ES-I3 (cell line): ENCODE results near the gene KCNMB2.
"Not testable (repeated sequence)": the region's sequence is repeated elsewhere in the genome, so short reads cannot be mapped to it uniquely, and the experiment has no call there.

ENCODE experiments used
- H3K36me3 ChIP-seq: 2 replicates; pipeline ENCODE4 v1.6.1; 2013; ENCODE audit warnings: mild to moderate bottlenecking, low read length, control low read depth, moderate library complexity; ENCODE audit not compliant: insufficient read depth
- H3K4me1 ChIP-seq: 2 replicates; pipeline ENCODE4 v1.6.1; 2013; ENCODE audit warnings: mild to moderate bottlenecking, control low read depth, low read length; ENCODE audit not compliant: insufficient read depth
- H3K9ac ChIP-seq: 2 replicates; pipeline ENCODE4 v1.6.1; 2013; ENCODE audit warnings: low read depth, mild to moderate bottlenecking, low read length, moderate library complexity
- H3K9me3 ChIP-seq: 2 replicates; pipeline ENCODE4 v1.6.1; 2013; ENCODE audit warnings: mild to moderate bottlenecking, low read length, moderate library complexity; ENCODE audit not compliant: control insufficient read depth, insufficient read depth

KCNMB2 gene

GRCh38 chr3:178532476-178532875, 3.8 kb upstream of the KCNMB2 start:
- Histone ChIP-seq H3K36me3 (no peaks in the 10 kb centered on the region), H3K4me1 (peaks cover 13% of the 10 kb centered on the region), H3K9ac (no peak overlapping the region), H3K9me3 (0 out of 2 replicates have a peak, but pooled peaks cover 2% of the 10 kb centered on the region)

- H3K9me3 ChIP-seq: no peaks in the 10 kb centered on the region
- H3K4me1 ChIP-seq: peaks cover 16% of the 10 kb centered on the region
- H3K36me3 ChIP-seq: no peaks in the 10 kb centered on the region
- peak overlapping the region; percentile 60 for H3K9ac ChIP-seq
These were observed 978 bp downstream of the KCNMB2 start for GRCh38 chr3:178537122-178537705.

GRCh38 chr3:178538056-178538455, 1.8 kb downstream of the KCNMB2 start:
- H3K9me3 ChIP-seq: no peaks in the 10 kb centered on the region
- no peaks in the 10 kb centered on the region for H3K36me3 ChIP-seq
- no peak overlapping the region for H3K9ac ChIP-seq
- H3K4me1 ChIP-seq: peaks cover 16% of the 10 kb centered on the region

- no peaks in the 10 kb centered on the region for H3K9me3 ChIP-seq
- H3K9ac ChIP-seq: no peak overlapping the region
- no peaks in the 10 kb centered on the region for H3K36me3 ChIP-seq
- peaks cover 12% of the 10 kb centered on the region; the same call in 1 of the 2 replicates for H3K4me1 ChIP-seq
These were observed 3.9 kb downstream of the KCNMB2 start for GRCh38 chr3:178540184-178540583.

GRCh38 chr3:178545337-178545736, 9.1 kb downstream of the KCNMB2 start:
- no peaks in the 10 kb centered on the region for H3K36me3 ChIP-seq
- H3K9ac ChIP-seq: no peak overlapping the region
- peaks cover 5% of the 10 kb centered on the region; the same call in 1 of the 2 replicates for H3K4me1 ChIP-seq
- no peaks in the 10 kb centered on the region for H3K9me3 ChIP-seq

- Histone ChIP-seq H3K36me3 (no peaks in the 10 kb centered on the region), H3K9ac (no peak overlapping the region), H3K9me3 (no peaks in the 10 kb centered on the region), H3K4me1 (peaks cover 3% of the 10 kb centered on the region; the same call in 1 of the 2 replicates)
These were observed 9.8 kb downstream of the KCNMB2 start for GRCh38 chr3:178546079-178546478.

GRCh38 chr3:178549426-178549825, 13.2 kb downstream of the KCNMB2 start:
- not testable (repeated sequence) for H3K4me1 ChIP-seq, H3K9ac ChIP-seq, H3K36me3 ChIP-seq, H3K9me3 ChIP-seq

GRCh38 chr3:178551916-178552321, 15.7 kb downstream of the KCNMB2 start:
- no peaks in the 10 kb centered on the region; the same call in 1 of the 2 replicates for H3K36me3 ChIP-seq
- H3K9ac ChIP-seq: no peak overlapping the region
- H3K4me1 ChIP-seq: peaks cover 6% of the 10 kb centered on the region; the same call in 1 of the 2 replicates
- no peaks in the 10 kb centered on the region for H3K9me3 ChIP-seq

GRCh38 chr3:178558637-178559036, 22.4 kb downstream of the KCNMB2 start:
- Histone ChIP-seq H3K9me3 (no peaks in the 10 kb centered on the region), H3K36me3 (no peaks in the 10 kb centered on the region; the same call in 1 of the 2 replicates), H3K9ac (no peak overlapping the region), H3K4me1 (peaks cover 4% of the 10 kb centered on the region; the same call in 1 of the 2 replicates)

GRCh38 chr3:178560759-178561158, 24.5 kb downstream of the KCNMB2 start:
- H3K9ac ChIP-seq: no peak overlapping the region
- H3K36me3 ChIP-seq: no peaks in the 10 kb centered on the region; the same call in 1 of the 2 replicates
- no peaks in the 10 kb centered on the region for H3K4me1 ChIP-seq
- H3K9me3 ChIP-seq: no peaks in the 10 kb centered on the region

GRCh38 chr3:178561239-178561638, 25.0 kb downstream of the KCNMB2 start:
- H3K9ac ChIP-seq: no peak overlapping the region
- H3K36me3 ChIP-seq: no peaks in the 10 kb centered on the region; the same call in 1 of the 2 replicates
- no peaks in the 10 kb centered on the region for H3K4me1 ChIP-seq
- H3K9me3 ChIP-seq: no peaks in the 10 kb centered on the region

GRCh38 chr3:178562143-178562946, 26.1 kb downstream of the KCNMB2 start:
- Histone ChIP-seq H3K9me3 (no peaks in the 10 kb centered on the region), H3K9ac (no peak overlapping the region), H3K4me1 (no peaks in the 10 kb centered on the region), H3K36me3 (no peaks in the 10 kb centered on the region)

- H3K36me3 ChIP-seq: no peaks in the 10 kb centered on the region
- H3K9me3 ChIP-seq: no peaks in the 10 kb centered on the region
- no peaks in the 10 kb centered on the region for H3K4me1 ChIP-seq
- no peak overlapping the region for H3K9ac ChIP-seq
These were observed 26.7 kb downstream of the KCNMB2 start for GRCh38 chr3:178562947-178563232.

- no peaks in the 10 kb centered on the region for H3K9me3 ChIP-seq
- H3K9ac ChIP-seq: no peak overlapping the region
- no peaks in the 10 kb centered on the region for H3K36me3 ChIP-seq
- no peaks in the 10 kb centered on the region for H3K4me1 ChIP-seq
These were observed 31.4 kb downstream of the KCNMB2 start for GRCh38 chr3:178567611-178568010.

GRCh38 chr3:178568155-178568731, 32.0 kb downstream of the KCNMB2 start:
- H3K36me3 ChIP-seq: no peaks in the 10 kb centered on the region
- no peak overlapping the region for H3K9ac ChIP-seq

More at GRCh38 chr3:178568155-178568731, 32.0 kb downstream of the KCNMB2 start:
- Histone ChIP-seq H3K4me1 (no peaks in the 10 kb centered on the region), H3K9me3 (no peaks in the 10 kb centered on the region)
